OCI-LY3 (cell line): ENCODE measurements around the gene FGG.
A peak's percentile ranks its signal among the peaks of the same experiment; 100 is the strongest.

ENCODE experiments used
- H2AFZ ChIP-seq: fragments of 200-600, 300-600 bp; shearing (Covaris generic); 2 replicates; pipeline ENCODE4 v1.6.0; 2014; ENCODE audit warnings: antibody characterized with exemption, low read depth, low read length
- H3K27ac ChIP-seq: fragments of 200-600, 300-600 bp; sonication (generic); 2 replicates; pipeline ENCODE4 v1.5.1; 2014; ENCODE audit warnings: mild to moderate bottlenecking, low read length, moderate library complexity, mixed read lengths
- H3K27me3 ChIP-seq: fragments of 200-600, 300-600 bp; sonication (generic); 2 replicates; pipeline ENCODE4 v1.6.1; 2014; ENCODE audit warnings: low read depth, low read length, mixed read lengths
- H3K36me3 ChIP-seq: fragments of 200-600, 300-600 bp; sonication (generic); replicated peaks from 2 replicates; pipeline ENCODE3; 2014; ENCODE audit warnings: low read depth, low read length, mixed read lengths
- H3K4me1 ChIP-seq: fragments of 300-600, 200-600 bp; sonication (generic); 2 replicates; pipeline ENCODE4 v1.6.1; 2014; ENCODE audit warnings: low read length, mixed read lengths
- H3K4me2 ChIP-seq: fragments of 200-600, 300-600 bp; sonication (generic); 2 replicates; pipeline ENCODE4 v1.6.1; 2014; ENCODE audit warnings: low read length, mixed read lengths
- H3K4me3 ChIP-seq: fragments of 300-600, 200-600 bp; sonication (generic); 2 replicates; pipeline ENCODE4 v1.5.1; 2014; ENCODE audit warnings: antibody characterized with exemption, mild to moderate bottlenecking, low read length, moderate library complexity
- H3K79me2 ChIP-seq: fragments of 300-600, 200-600 bp; shearing (Covaris generic); 2 replicates; pipeline ENCODE4 v1.6.1; 2014; ENCODE audit warnings: mild to moderate bottlenecking, low read length, mixed read lengths
- H3K9ac ChIP-seq: fragments of 300-600, 200-600 bp; shearing (Covaris generic); 2 replicates; pipeline ENCODE4 v1.6.0; 2014; ENCODE audit warnings: mild to moderate bottlenecking, low read length, moderate library complexity
- H3K9me3 ChIP-seq: fragments of 200-600, 300-600 bp; shearing (Covaris generic); 2 replicates; pipeline ENCODE4 v1.6.1; 2014; ENCODE audit warnings: low read length, mixed read lengths; ENCODE audit not compliant: insufficient read depth
- H4K20me1 ChIP-seq: fragments of 200-600, 300-600 bp; sonication (generic); 2 replicates; pipeline ENCODE4 v1.6.1; 2016; ENCODE audit warnings: low read length, mixed read lengths; ENCODE audit not compliant: insufficient read depth
- CTCF ChIP-seq: fragments of 200-600, 300-600 bp; sonication (generic); IDR thresholded peaks from 2 replicates; pipeline ENCODE4 v1.5.1; 2014; ENCODE audit warnings: antibody characterized with exemption, low read length, low read depth
- EZH2phosphoT487 ChIP-seq: fragments of 200-600 bp; shearing (Covaris generic); IDR thresholded peaks from 2 replicates; pipeline ENCODE4 v1.6.1; 2018; ENCODE audit warnings: antibody characterized with exemption, mixed run types, low read depth

The FGG gene

GRCh38 chr4:154612472-154613414 lies at the start of gene FGG:
TSS of gene FGG (minus strand) at chr4:154612656. CDS start at chr4:154612609, 47 bp downstream.
- Histone ChIP-seq H3K27ac (no peak within 1 kb of the TSS), H3K4me1 (peaks cover 6% of the 10 kb centered on the region; the same call in 1 of the 2 replicates), H3K79me2 (no peaks in the 10 kb centered on the region), H3K9me3 (no peaks in the 10 kb centered on the region), H3K9ac (no peak within 1 kb of the TSS), H3K4me3 (no peak within 1 kb of the TSS), H3K4me2 (no peak within 1 kb of the TSS), H3K36me3 (no peaks in the 10 kb centered on the region), H2AFZ (0 out of 2 replicates have a peak within 1 kb of the TSS, but pooled peaks have one; percentile 31), H4K20me1 (no peaks in the 10 kb centered on the region), H3K27me3 (peaks cover 6% of the 10 kb centered on the region)
- no peak for TF ChIP-seq CTCF
- no peak for TF ChIP-seq EZH2phosphoT487

DNA sequence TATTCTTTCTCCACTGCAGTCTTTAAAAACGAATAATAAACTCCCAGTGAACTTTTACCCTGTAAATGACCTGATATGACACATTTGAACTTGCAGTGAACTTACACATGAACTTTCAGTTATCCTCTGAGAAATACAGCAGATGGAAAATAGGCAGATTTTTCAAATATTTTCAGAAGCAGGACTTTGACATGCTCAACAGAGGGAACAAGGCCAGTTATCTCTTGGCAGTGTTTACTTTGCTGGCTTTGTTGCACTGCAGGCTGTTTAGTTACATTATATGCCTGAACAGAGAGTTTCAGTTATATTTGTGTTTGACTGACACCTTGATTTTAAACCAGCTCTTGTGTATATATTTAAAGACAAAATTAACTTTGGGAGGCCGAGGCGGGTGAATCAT lies 47.6 kb upstream of the FGG start:
- Histone ChIP-seq H3K4me2 (no peak overlapping the region), H3K27me3 (no peaks in the 10 kb centered on the region), H4K20me1 (no peaks in the 10 kb centered on the region), H3K4me1 (no peaks in the 10 kb centered on the region), H2AFZ (no peak overlapping the region), H3K4me3 (no peak overlapping the region), H3K9ac (no peak overlapping the region), H3K27ac (no peak overlapping the region), H3K36me3 (no peaks in the 10 kb centered on the region), H3K79me2 (no peaks in the 10 kb centered on the region), H3K9me3 (no peaks in the 10 kb centered on the region)
- TF ChIP-seq CTCF (no peak), EZH2phosphoT487 (no peak)

- TF ChIP-seq CTCF, result no peak
- no peak for TF ChIP-seq EZH2phosphoT487
- H3K9ac ChIP-seq, result no peak overlapping the region
- H2AFZ ChIP-seq, result no peak overlapping the region
- no peaks in the 10 kb centered on the region for H3K9me3 ChIP-seq
- H4K20me1 ChIP-seq, result no peaks in the 10 kb centered on the region
- no peaks in the 10 kb centered on the region for H3K79me2 ChIP-seq
- no peaks in the 10 kb centered on the region for H3K4me1 ChIP-seq
- H3K27ac ChIP-seq, result no peak overlapping the region
- H3K4me3 ChIP-seq, result no peak overlapping the region
- H3K36me3 ChIP-seq, result no peaks in the 10 kb centered on the region
- no peak overlapping the region for H3K4me2 ChIP-seq
- no peaks in the 10 kb centered on the region for H3K27me3 ChIP-seq
These were observed 46.4 kb upstream of the FGG start for GRCh38 chr4:154658680-154659405.

- Histone ChIP-seq H3K79me2 (no peaks in the 10 kb centered on the region), H2AFZ (no peak overlapping the region), H3K9me3 (no peaks in the 10 kb centered on the region), H3K4me1 (no peaks in the 10 kb centered on the region), H3K36me3 (no peaks in the 10 kb centered on the region), H3K27me3 (no peaks in the 10 kb centered on the region), H4K20me1 (no peaks in the 10 kb centered on the region), H3K27ac (no peak overlapping the region), H3K9ac (no peak overlapping the region), H3K4me3 (no peak overlapping the region), H3K4me2 (no peak overlapping the region)
- TF ChIP-seq CTCF (no peak), EZH2phosphoT487 (no peak)
These were observed 31.0 kb upstream of the FGG start for GRCh38 chr4:154643493-154643892.
